OCI-LY7 (cell line): Measurements from ENCODE around the gene CORO1C. TPM values are rescaled to one million over a fixed set of nuclear protein-coding genes. Genes with fewer than 3 reads are reported as not detected.

Source experiments
- BruUV-seq: library from RNA; stranded (reverse); fragments of 400-500 nt; replicated peaks from 2 replicates; lab custom pipeline; 2021; lab: Mats Ljungman, UMichigan
- CTCF ChIA-PET: fragments of 300-600 bp; sonication (Branson Sonifier 250); formaldehyde crosslinking; loops from one replicate; lab custom pipeline; 2022; ENCODE audit warnings: antibody characterized with exemption; ENCODE audit not compliant: unreplicated experiment; lab: Charles Lee
- POLR2A ChIA-PET: fragments of 300-600 bp; sonication (Branson Sonifier 250); formaldehyde crosslinking; loops from one replicate; lab custom pipeline; 2022; ENCODE audit warnings: antibody characterized with exemption; lab: Charles Lee
- DNase-seq: peaks from one replicate; pipeline ENCODE4 v3.0.0-alpha.2; 2015; ENCODE audit warnings: low spot score
- H2AFZ ChIP-seq: fragments of 200-600 bp; sonication (generic), shearing (Covaris generic); 2 replicates; pipeline ENCODE4 v1.6.1; 2014; ENCODE audit warnings: mild to moderate bottlenecking, antibody characterized with exemption, low read length, moderate library complexity
- H3K27ac ChIP-seq: fragments of 200-600 bp; sonication (generic); 2 replicates; pipeline ENCODE4 v1.5.1; 2014; ENCODE audit warnings: mixed run types, low read depth, mild to moderate bottlenecking, moderate library complexity, low read length, inconsistent platforms; ENCODE audit not compliant: poor library complexity, severe bottlenecking
- H3K36me3 ChIP-seq: fragments of 200-600 bp; sonication (generic); 2 replicates; pipeline ENCODE4 v1.6.1; 2014; ENCODE audit warnings: mild to moderate bottlenecking, antibody characterized with exemption, low read length, moderate library complexity, mixed read lengths; ENCODE audit not compliant: insufficient read depth
- H3K4me1 ChIP-seq: fragments of 200-600 bp; sonication (generic); 2 replicates; pipeline ENCODE4 v1.5.1; 2014; ENCODE audit warnings: mild to moderate bottlenecking, low read length; ENCODE audit not compliant: insufficient read depth, poor library complexity, severe bottlenecking
- H3K4me2 ChIP-seq: fragments of 200-600 bp; sonication (generic); 2 replicates; pipeline ENCODE4 v1.6.1; 2014; ENCODE audit warnings: mild to moderate bottlenecking, low read length
- H3K4me3 ChIP-seq: fragments of 200-600 bp; sonication (generic); 2 replicates; pipeline ENCODE4 v1.5.1; 2014; ENCODE audit warnings: mild to moderate bottlenecking, low read depth, low read length; ENCODE audit not compliant: poor library complexity, severe bottlenecking
- H3K79me2 ChIP-seq: fragments of 200-600 bp; sonication (generic); 2 replicates; pipeline ENCODE4 v1.6.1; 2016; ENCODE audit warnings: low read depth, mild to moderate bottlenecking, low read length, moderate library complexity, mixed read lengths; ENCODE audit not compliant: insufficient read depth
- H3K9me2 ChIP-seq: fragments of 200-600 bp; sonication (generic); 2 replicates; pipeline ENCODE4 v1.6.1; 2016; ENCODE audit warnings: mild to moderate bottlenecking, low read length, mixed read lengths; ENCODE audit not compliant: insufficient read depth
- H3K9me3 ChIP-seq: fragments of 200-600 bp; sonication (generic); 2 replicates; pipeline ENCODE4 v1.6.1; 2014; ENCODE audit warnings: mild to moderate bottlenecking, mixed run types, low read length, mixed read lengths
- H4K20me1 ChIP-seq: fragments of 200-600 bp; sonication (generic); 2 replicates; pipeline ENCODE4 v1.6.1; 2014; ENCODE audit warnings: mild to moderate bottlenecking, antibody characterized with exemption, low read length, moderate library complexity, mixed read lengths; ENCODE audit not compliant: insufficient read depth
- EZH2phosphoT487 ChIP-seq: fragments of 200-600 bp; sonication (generic); IDR thresholded peaks from 2 replicates; pipeline ENCODE4 v1.6.1; 2018; ENCODE audit warnings: low read depth, borderline replicate concordance, mild to moderate bottlenecking, mixed run types, antibody characterized with exemption, low read length, moderate library complexity, mixed read lengths
- intact Hi-C: fragments of 100-400 bp; cut with micrococcal nuclease; formaldehyde crosslinking; loops from one replicate; pipeline ENCODE4 v1.10.0; 2022; ENCODE audit not compliant: unreplicated experiment
- total RNA-seq, 2 experiments: library from RNA; depleted of rRNA in 1 of 2; stranded (reverse); fragments of >200 nt in 1 of 2; shearing (Covaris generic) in 1 of 2; gene quantifications; 2 replicates each; pipeline ENCODE4 v1.2.3, GENCODE V29; 2014 to 2022
- TF ChIP-seq, protein P1 (sequence below): fragments of 200-600 bp; sonication (generic); conservative IDR thresholded peaks from 2 replicates; pipeline ENCODE4 v1.5.1; 2014; ENCODE audit warnings: mild to moderate bottlenecking, antibody characterized with exemption, low read length, moderate library complexity, mixed read lengths

Gene CORO1C
- total RNA-seq, 2 experiments from 2014 or later, result 74.7 to 148 TPM

DNA sequence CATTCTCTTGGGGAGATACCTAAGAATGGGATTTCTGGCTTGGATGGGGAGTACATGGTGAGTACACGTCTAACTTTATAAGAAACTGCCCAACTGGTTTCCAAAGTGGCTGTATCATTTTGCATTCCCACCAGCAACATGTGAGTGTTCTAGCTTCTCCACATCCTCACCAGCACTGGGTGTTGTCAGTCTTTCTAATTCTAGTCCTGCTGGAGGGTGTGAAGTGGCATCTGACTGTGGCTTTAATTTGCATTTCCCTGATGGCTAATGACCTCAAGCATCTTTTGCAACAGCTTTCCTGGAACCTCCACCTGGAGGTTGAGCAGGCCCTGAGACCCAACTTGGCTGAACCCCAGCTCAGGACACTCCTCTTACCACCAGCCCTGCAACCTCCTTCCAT, 115.4 kb downstream of the CORO1C start:
- Histone ChIP-seq H3K27ac (no peak overlapping the region), H3K36me3 (0 out of 2 replicates have a peak, but pooled peaks cover 4% of the 10 kb centered on the region), H3K4me2 (no peak overlapping the region), H3K79me2 (no peaks in the 10 kb centered on the region), H3K4me3 (no peak overlapping the region), H2AFZ (no peak overlapping the region), H3K9me3 (peaks cover 12% of the 10 kb centered on the region), H3K4me1 (peaks cover 30% of the 10 kb centered on the region), H3K9me2 (no peaks in the 10 kb centered on the region), H4K20me1 (no peaks in the 10 kb centered on the region)
- POLR2A ChIA-PET, result interaction anchor here (0.7 to 7.5 kb wide), 6 partner anchors 12 to 48 kb away, joined by 3 to 85 read pairs (median 22); partner anchors contain the start of gene SELPLG
- TF ChIP-seq, protein P1, sequence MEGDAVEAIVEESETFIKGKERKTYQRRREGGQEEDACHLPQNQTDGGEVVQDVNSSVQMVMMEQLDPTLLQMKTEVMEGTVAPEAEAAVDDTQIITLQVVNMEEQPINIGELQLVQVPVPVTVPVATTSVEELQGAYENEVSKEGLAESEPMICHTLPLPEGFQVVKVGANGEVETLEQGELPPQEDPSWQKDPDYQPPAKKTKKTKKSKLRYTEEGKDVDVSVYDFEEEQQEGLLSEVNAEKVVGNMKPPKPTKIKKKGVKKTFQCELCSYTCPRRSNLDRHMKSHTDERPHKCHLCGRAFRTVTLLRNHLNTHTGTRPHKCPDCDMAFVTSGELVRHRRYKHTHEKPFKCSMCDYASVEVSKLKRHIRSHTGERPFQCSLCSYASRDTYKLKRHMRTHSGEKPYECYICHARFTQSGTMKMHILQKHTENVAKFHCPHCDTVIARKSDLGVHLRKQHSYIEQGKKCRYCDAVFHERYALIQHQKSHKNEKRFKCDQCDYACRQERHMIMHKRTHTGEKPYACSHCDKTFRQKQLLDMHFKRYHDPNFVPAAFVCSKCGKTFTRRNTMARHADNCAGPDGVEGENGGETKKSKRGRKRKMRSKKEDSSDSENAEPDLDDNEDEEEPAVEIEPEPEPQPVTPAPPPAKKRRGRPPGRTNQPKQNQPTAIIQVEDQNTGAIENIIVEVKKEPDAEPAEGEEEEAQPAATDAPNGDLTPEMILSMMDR, result no peak
- TF ChIP-seq EZH2phosphoT487, result no peak
- DNase-seq, result no peak
- CTCF ChIA-PET, result interaction anchor here (0.8 to 3.0 kb wide), 3 partner anchors 19 to 45 kb away, joined by 3 to 18 read pairs (median 5); partner anchors contain the start of gene SELPLG
- BruUV-seq, result no TSS peak
- intact Hi-C loops, result loop anchor here (5.0 kb wide), 1 partner anchor 99 kb away; the partner anchor contains the start of gene FICD

DNA sequence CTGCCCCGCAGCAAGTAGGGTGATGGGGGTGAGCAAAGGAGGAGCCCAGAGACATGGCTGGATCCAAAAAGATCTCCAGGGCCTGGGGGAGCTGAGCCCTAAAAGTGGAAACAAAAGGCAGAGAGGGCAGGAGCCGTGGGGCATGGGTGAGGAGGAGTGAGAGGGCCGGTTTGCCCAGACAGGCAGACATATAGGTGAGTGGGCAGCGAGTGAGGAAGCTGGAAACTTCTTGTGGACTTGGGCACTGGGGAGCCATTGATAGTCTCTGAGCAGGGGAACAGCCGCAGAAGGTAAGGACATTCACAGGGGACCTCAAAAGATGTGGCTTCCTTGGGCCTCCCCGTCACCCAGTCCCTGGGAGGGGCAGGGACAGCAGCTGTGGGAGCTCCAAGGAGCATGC, 116.7 kb downstream of the CORO1C start:
- Histone ChIP-seq H3K27ac (no peak overlapping the region), H3K36me3 (no peaks in the 10 kb centered on the region), H3K4me1 (peaks cover 30% of the 10 kb centered on the region), H3K9me2 (no peaks in the 10 kb centered on the region), H3K9me3 (peaks cover 12% of the 10 kb centered on the region), H3K4me2 (no peak overlapping the region), H2AFZ (no peak overlapping the region), H3K79me2 (no peaks in the 10 kb centered on the region), H4K20me1 (no peaks in the 10 kb centered on the region), H3K4me3 (no peak overlapping the region)
- intact Hi-C loops, result loop anchor here (5.0 kb wide), 1 partner anchor 97 kb away; the partner anchor contains the start of gene FICD
- TF ChIP-seq, protein P1, result no peak
- no peak for TF ChIP-seq EZH2phosphoT487
- DNase-seq, result no peak
- POLR2A ChIA-PET, result interaction anchor here (0.6 to 1.8 kb wide), 3 partner anchors 18 to 42 kb away, joined by 3 to 7 read pairs (median 4); no protein-coding TSS in a partner anchor
- CTCF ChIA-PET, result no interaction called here
- BruUV-seq, result no TSS peak

DNA sequence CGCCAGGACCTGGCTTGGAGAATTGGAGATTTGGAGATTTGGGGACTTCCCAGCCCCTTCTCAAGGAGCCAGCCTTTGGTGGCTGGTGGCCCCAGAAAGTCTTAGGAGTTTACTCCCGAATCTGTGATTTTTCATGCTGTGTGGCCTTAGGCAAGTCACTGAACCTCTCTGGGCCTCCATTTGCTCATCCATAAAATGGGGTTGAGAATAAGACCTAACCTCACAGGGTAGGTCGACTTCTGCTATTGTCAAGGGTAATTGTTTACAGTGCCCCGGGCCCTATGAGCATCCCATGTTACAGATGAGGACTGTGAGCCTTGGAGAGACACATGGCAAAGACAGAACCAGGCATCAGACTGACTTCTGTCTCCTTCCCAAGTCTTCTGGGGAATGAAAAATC, 117.3 kb downstream of the CORO1C start:
- no peaks in the 10 kb centered on the region for H3K79me2 ChIP-seq
- H3K27ac ChIP-seq, result no peak overlapping the region
- DNase-seq, result no peak
- no peaks in the 10 kb centered on the region for H3K9me2 ChIP-seq
- TF ChIP-seq, protein P1, result no peak
- TF ChIP-seq EZH2phosphoT487, result no peak
- intact Hi-C loops, result no loop called here
- no peaks in the 10 kb centered on the region for H4K20me1 ChIP-seq
- ChIA-PET POLR2A (interaction anchor here (1.8 kb wide), 1 partner anchor 22 kb away, joined by 7 read pairs; no protein-coding TSS in a partner anchor), CTCF (no interaction called here)
- H2AFZ ChIP-seq, result no peak overlapping the region
- H3K9me3 ChIP-seq, result peaks cover 12% of the 10 kb centered on the region
- no TSS peak for BruUV-seq
- H3K36me3 ChIP-seq, result no peaks in the 10 kb centered on the region
- no peak overlapping the region for H3K4me3 ChIP-seq
- no peak overlapping the region for H3K4me2 ChIP-seq
- peaks cover 30% of the 10 kb centered on the region for H3K4me1 ChIP-seq
